Nephron progenitor cell (in vitro differentiated cells): ENCODE data around the gene MAPKAP1.
A peak's percentile ranks its signal among the peaks of the same experiment; 100 is the strongest.
"Not testable (repeated sequence)": the region's sequence is repeated elsewhere in the genome, so short reads cannot be mapped to it uniquely, and the experiment has no call there.

Experiments
- DNase-seq: peaks from one replicate; pipeline ENCODE4 v3.0.0; 2021
- H3K27ac Mint-ChIP-seq: 2 replicates; pipeline ENCODE4 v1.8.0; 2021; ENCODE audit warnings: mild to moderate bottlenecking, moderate library complexity, mixed read lengths
- H3K27me3 Mint-ChIP-seq: 2 replicates; pipeline ENCODE4 v1.8.0; 2021; ENCODE audit warnings: mild to moderate bottlenecking, low read depth, mixed read lengths; ENCODE audit not compliant: poor library complexity
- H3K36me3 Mint-ChIP-seq: 2 replicates; pipeline ENCODE4 v1.8.0; 2021; ENCODE audit warnings: low read depth, mixed read lengths
- H3K4me1 Mint-ChIP-seq: 2 replicates; pipeline ENCODE4 v1.8.0; 2021; ENCODE audit warnings: mixed read lengths
- H3K4me3 Mint-ChIP-seq: 2 replicates; pipeline ENCODE4 v1.8.0; 2021; ENCODE audit warnings: mild to moderate bottlenecking, moderate library complexity, mixed read lengths
- H3K9me3 Mint-ChIP-seq: 2 replicates; pipeline ENCODE4 v1.8.0; 2021; ENCODE audit warnings: mild to moderate bottlenecking, moderate library complexity, mixed read lengths
- TF ChIP-seq, protein P1 (sequence below): fragments of 200-600 bp; sonication (generic); IDR thresholded peaks from 2 replicates; pipeline ENCODE4 v1.5.0; 2021; ENCODE audit warnings: antibody characterized with exemption

MAPKAP1 gene

DNA sequence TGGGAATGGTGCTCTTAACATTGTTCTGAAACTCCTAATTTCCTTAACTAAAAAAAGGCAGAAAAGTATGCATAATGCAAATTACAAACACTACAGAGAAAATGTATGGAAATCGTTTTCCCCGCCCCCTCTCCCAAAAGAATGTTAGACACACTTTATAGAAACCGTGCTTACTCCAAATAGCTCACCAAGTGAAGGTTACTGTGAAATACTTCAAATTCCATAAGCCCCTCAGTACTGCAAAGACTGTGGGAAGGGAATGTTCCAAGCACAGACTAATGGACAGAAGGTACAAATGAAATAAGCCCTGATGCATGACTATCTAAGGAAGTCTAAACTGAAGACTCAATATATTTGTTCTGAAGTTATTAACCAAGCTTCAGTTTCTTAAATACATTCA lies 12.5 kb downstream of the MAPKAP1 start:
- Mint-ChIP-seq H3K9me3 (no peaks in the 10 kb centered on the region), H3K27me3 (no peaks in the 10 kb centered on the region), H3K4me3 (no peak overlapping the region), H3K4me1 (no peaks in the 10 kb centered on the region), H3K27ac (no peak overlapping the region), H3K36me3 (peaks cover 33% of the 10 kb centered on the region)
- TF ChIP-seq, protein P1, sequence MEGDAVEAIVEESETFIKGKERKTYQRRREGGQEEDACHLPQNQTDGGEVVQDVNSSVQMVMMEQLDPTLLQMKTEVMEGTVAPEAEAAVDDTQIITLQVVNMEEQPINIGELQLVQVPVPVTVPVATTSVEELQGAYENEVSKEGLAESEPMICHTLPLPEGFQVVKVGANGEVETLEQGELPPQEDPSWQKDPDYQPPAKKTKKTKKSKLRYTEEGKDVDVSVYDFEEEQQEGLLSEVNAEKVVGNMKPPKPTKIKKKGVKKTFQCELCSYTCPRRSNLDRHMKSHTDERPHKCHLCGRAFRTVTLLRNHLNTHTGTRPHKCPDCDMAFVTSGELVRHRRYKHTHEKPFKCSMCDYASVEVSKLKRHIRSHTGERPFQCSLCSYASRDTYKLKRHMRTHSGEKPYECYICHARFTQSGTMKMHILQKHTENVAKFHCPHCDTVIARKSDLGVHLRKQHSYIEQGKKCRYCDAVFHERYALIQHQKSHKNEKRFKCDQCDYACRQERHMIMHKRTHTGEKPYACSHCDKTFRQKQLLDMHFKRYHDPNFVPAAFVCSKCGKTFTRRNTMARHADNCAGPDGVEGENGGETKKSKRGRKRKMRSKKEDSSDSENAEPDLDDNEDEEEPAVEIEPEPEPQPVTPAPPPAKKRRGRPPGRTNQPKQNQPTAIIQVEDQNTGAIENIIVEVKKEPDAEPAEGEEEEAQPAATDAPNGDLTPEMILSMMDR = no peak
- no peak for DNase-seq

DNA sequence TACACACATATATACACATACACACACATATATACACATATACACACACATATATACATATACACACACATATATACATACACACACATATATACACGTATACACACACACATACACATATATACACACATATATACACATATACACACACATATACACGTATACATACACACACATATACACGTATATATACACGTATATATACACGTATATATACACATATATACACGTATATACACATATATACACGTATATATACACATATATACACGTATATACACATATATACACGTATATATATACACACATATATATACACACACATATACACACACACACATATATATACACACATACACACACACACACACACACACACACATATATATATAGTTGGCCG lies 13.5 kb downstream of the MAPKAP1 start:
- not testable (repeated sequence) for H3K27me3 Mint-ChIP-seq, H3K4me1 Mint-ChIP-seq, H3K4me3 Mint-ChIP-seq, H3K9me3 Mint-ChIP-seq, H3K27ac Mint-ChIP-seq, DNase-seq
- H3K36me3 Mint-ChIP-seq = peaks cover 33% of the 10 kb centered on the region

DNA sequence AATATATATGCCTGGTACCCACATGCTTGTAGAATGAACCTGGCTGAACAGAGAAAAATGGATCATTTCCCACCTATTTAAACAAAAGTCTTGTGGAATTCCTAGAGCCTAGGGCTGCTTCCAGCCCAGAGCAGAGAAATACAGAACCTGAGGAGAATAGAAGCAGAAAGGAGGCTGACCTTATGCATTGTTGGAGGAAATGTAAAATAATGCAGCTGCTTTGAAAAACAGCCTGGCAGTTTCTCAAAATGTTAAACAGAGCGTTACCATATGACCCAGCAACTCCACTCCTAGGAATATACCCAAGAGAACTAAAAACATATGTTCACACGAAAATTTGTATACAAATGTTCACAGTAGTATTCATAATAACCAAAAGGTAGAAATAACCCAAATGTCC lies 15.1 kb downstream of the MAPKAP1 start:
- H3K36me3 Mint-ChIP-seq = peaks cover 25% of the 10 kb centered on the region
- H3K4me3 Mint-ChIP-seq = no peak overlapping the region
- no peaks in the 10 kb centered on the region for H3K4me1 Mint-ChIP-seq
- TF ChIP-seq, protein P1 = no peak
- DNase-seq = no peak
- no peaks in the 10 kb centered on the region for H3K27me3 Mint-ChIP-seq
- no peaks in the 10 kb centered on the region for H3K9me3 Mint-ChIP-seq
- no peak overlapping the region for H3K27ac Mint-ChIP-seq

DNA sequence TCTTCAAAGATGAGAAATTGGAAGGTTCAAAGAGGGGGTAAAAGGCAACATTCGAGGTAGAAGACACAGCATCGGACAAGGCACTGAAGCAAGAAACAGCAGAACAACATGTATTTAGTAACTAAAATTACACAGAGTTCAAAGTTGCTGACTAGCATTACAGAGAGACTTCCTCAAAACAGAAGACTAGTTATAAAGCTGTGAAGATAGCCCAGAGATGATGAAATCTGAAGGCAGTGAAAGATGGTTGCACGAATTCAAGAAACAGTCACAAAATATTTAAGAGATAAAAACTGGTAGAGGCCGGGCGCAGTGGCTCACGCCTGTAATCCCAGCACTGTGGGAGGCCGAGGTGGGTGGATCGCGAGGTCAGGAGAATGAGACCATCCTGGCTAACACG lies 16.3 kb downstream of the MAPKAP1 start:
- no peaks in the 10 kb centered on the region for H3K4me1 Mint-ChIP-seq
- DNase-seq = no peak
- H3K4me3 Mint-ChIP-seq = no peak overlapping the region
- peak overlapping the region; percentile 55 for H3K27ac Mint-ChIP-seq
- TF ChIP-seq, protein P1 = no peak
- no peaks in the 10 kb centered on the region for H3K27me3 Mint-ChIP-seq
- H3K9me3 Mint-ChIP-seq = no peaks in the 10 kb centered on the region
- H3K36me3 Mint-ChIP-seq = peaks cover 21% of the 10 kb centered on the region

DNA sequence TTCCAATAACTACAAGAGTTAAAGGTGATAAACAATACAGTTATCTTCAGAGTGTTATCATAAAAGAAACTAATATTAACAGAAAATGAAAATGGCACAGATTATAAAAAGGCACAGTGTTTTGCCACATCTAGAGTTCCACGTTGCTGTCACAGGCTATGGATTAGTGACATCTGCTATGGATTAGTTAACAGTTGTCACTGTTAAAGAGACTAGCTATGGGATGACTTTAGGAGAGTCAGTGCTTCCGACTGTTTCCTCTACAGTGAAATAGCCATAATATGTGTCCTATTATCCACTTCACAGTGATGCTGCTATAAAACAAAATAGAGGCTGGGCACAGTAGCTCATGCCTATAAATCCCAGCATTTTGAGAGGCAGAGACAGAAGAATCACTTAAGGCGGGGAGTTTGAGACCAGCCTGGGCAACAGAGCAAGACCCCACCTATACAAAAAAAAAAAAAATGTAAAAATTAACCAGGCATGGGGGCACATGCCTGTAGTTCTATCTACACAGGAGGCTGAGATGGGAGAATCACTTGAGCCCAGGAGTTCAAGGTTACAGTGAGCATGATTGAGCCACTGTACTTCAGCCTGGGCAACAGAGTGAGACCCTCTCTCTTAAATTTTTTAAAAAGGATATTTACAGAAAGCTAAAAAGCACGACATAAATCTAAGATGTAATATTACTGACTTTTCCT lies 19.7 kb downstream of the MAPKAP1 start:
- Mint-ChIP-seq H3K27me3 (no peaks in the 10 kb centered on the region), H3K9me3 (no peaks in the 10 kb centered on the region), H3K4me1 (no peaks in the 10 kb centered on the region), H3K27ac (no peak overlapping the region), H3K4me3 (no peak overlapping the region), H3K36me3 (peaks cover 28% of the 10 kb centered on the region)
- TF ChIP-seq, protein P1 = no peak
- no peak for DNase-seq

DNA sequence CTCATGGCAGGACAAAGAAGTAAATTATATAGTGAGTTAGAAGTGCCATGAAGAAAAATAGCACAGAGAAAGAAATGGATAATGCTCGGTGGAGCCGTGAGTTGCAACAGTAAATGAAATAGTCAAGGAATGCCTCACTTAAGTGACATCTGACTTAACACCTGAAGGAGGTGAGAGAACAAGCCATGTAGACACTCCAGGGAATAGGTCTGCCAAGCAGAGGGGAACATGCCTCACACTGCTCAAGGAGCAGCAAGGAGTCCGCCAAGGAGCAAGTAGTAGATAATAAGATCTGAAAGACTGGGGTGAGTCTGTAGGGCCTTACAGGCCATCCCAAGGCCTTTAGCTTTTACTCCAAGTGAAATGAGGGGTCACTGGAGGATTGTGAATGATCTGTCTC lies 21.8 kb downstream of the MAPKAP1 start:
- H3K27ac Mint-ChIP-seq = no peak overlapping the region
- peaks cover 16% of the 10 kb centered on the region for H3K36me3 Mint-ChIP-seq
- H3K4me3 Mint-ChIP-seq = no peak overlapping the region
- DNase-seq = no peak
- peaks cover 17% of the 10 kb centered on the region for H3K4me1 Mint-ChIP-seq
- H3K9me3 Mint-ChIP-seq = no peaks in the 10 kb centered on the region
- H3K27me3 Mint-ChIP-seq = no peaks in the 10 kb centered on the region
- TF ChIP-seq, protein P1 = no peak
